ENCODE data around the gene DUOX1. TPM values are rescaled to one million over a fixed set of nuclear protein-coding genes. Genes with fewer than 3 reads are reported as not detected.

DUOX1 gene
- total RNA-seq, 2 donors from 2014 or later: 0.45 to 0.96 TPM

DNA sequence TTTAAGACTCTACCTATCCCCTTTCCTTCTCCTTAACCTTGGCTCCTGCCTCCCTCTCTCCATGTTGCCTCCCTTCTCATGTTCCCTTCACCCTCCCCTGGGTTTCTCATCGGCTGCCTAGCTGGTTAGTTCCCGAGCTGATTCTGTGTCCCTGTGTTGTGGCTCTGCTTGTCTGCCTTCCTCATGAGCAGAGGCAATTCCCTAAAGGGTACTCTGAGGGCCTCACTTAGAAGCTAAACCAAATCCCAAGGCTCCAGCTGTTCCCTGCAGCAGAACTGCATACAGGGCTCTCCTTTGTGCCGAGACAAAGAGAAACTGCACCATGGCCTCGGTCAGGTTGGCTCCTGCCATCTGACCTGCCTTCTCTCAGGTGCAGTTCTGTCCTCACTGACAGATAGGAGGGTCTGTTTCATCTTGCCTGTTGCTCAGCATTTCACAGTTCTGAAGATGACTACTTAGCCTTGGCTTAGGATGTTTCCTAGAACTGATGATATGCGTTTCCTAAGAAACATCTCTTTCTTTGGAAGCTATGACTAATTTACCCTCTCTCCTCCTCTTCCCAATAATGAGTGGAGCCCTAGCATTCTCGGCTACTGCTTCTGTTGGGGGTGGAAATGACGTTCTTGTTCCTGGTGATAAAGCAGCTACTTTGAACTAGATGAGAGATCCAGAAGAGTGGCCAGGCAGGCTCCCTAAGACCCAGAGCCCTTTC is 27.1 kb downstream of the DUOX1 start:
- no peaks in the 10 kb centered on the region for H3K9me3 ChIP-seq
- no peaks in the 10 kb centered on the region for H3K4me1 ChIP-seq
- TF ChIP-seq, protein P1, sequence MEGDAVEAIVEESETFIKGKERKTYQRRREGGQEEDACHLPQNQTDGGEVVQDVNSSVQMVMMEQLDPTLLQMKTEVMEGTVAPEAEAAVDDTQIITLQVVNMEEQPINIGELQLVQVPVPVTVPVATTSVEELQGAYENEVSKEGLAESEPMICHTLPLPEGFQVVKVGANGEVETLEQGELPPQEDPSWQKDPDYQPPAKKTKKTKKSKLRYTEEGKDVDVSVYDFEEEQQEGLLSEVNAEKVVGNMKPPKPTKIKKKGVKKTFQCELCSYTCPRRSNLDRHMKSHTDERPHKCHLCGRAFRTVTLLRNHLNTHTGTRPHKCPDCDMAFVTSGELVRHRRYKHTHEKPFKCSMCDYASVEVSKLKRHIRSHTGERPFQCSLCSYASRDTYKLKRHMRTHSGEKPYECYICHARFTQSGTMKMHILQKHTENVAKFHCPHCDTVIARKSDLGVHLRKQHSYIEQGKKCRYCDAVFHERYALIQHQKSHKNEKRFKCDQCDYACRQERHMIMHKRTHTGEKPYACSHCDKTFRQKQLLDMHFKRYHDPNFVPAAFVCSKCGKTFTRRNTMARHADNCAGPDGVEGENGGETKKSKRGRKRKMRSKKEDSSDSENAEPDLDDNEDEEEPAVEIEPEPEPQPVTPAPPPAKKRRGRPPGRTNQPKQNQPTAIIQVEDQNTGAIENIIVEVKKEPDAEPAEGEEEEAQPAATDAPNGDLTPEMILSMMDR (IDR thresholded peaks at IDR 0.05): no peak
- intact Hi-C loops (cut with DNase I): no loop called here
- H3K27me3 ChIP-seq: no peaks in the 10 kb centered on the region
- no peak overlapping the region for H3K4me3 ChIP-seq
- H3K36me3 ChIP-seq: no peaks in the 10 kb centered on the region
- H3K27ac ChIP-seq: no peak overlapping the region
- H3K9ac ChIP-seq (ENCODE audit: low read depth in 2 of 2, low read length in 2 of 2): no peak overlapping the region
- no peak for DNase-seq

DNA sequence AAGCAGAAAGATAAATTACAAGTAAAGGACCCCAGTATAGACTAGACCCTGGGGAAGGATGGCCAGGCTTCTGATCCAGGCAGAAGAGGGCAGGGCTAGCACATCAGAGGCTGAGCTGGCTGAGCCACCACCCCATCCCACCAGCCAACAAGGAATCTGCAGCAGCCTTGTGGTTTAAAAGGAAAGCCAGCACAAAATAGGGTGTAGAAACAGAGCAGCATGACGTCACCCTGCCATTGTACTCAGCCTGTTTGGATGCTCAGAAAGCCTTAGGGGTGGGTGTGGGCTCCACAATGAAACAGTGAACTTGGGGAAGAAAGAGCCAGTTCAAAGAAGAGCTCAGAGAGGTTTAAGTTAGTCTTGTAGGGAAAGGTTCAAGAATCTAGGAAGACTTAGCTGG is 28.2 kb downstream of the DUOX1 start:
- no peak for DNase-seq
- no peaks in the 10 kb centered on the region for H3K27me3 ChIP-seq
- H3K4me3 ChIP-seq: no peak overlapping the region
- no peaks in the 10 kb centered on the region for H3K9me3 ChIP-seq
- no peaks in the 10 kb centered on the region for H3K36me3 ChIP-seq
- no peak overlapping the region for H3K9ac ChIP-seq (ENCODE audit: low read depth in 2 of 2, low read length in 2 of 2)
- no peaks in the 10 kb centered on the region for H3K4me1 ChIP-seq
- TF ChIP-seq, protein P1 (IDR thresholded peaks at IDR 0.05): no peak
- intact Hi-C loops (cut with DNase I): no loop called here
- H3K27ac ChIP-seq: no peak overlapping the region

DNA sequence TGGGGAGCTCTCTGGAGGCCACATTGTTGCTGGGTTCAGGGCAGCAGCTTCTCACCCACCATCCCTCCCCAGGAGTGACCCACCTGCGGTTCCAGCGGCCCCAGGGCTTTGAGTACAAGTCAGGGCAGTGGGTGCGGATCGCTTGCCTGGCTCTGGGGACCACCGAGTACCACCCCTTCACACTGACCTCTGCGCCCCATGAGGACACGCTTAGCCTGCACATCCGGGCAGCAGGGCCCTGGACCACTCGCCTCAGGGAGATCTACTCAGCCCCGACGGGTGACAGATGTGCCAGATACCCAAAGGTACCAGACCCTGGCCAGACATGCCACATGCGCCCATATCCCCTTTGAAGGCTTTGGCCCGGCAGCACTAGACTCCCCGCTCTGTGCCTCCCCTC is 31.9 kb downstream of the DUOX1 start:
- Histone ChIP-seq H3K4me1 (no peaks in the 10 kb centered on the region), H3K9me3 (no peaks in the 10 kb centered on the region), H3K27me3 (no peaks in the 10 kb centered on the region), H3K27ac (no peak overlapping the region), H3K36me3 (no peaks in the 10 kb centered on the region), H3K4me3 (no peak overlapping the region), H3K9ac (ENCODE audit: low read depth in 2 of 2, low read length in 2 of 2) (no peak overlapping the region)
- DNase-seq: no peak
- TF ChIP-seq, protein P1 (IDR thresholded peaks at IDR 0.05): no peak
- intact Hi-C loops (cut with DNase I): loop anchor here (10.0 kb wide), 1 partner anchor 233 kb away; no protein-coding TSS in a partner anchor

DNA sequence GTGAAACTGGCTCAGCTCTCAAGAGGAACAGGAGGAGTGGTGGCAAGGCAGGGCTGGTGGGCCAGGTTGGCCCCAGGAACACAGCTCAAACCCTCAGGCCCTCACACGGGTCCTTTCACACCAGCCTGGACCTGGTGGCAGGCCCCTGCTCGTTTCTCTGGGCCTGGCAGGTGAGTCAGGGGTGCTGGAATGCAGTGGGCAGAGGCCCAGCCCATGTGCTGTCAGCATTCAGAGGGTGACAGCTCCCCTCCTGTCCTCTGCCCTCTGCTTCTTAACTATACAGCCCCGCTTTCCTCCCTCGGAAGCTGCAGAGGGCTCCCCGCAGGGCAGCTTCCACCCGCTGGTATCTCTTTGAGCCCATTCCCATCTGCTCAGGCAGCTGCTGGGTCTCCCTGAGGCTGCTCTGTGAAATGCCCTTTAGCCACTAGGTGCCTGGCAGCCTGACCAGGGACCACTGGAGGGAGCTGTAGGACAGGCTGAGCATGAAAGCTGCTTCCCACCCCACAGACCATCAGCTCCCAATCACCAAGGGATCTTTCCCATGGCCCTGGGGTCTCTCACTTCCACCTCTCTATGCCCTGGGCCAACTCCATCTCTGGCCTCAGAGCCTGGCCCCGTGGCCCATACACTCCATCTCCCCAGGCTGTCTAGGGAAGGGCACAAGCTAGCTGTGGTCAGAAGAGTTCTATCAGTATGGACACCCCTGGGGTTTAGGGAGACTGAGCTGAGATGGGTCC is 33.1 kb downstream of the DUOX1 start:
- Histone ChIP-seq H3K4me1 (no peaks in the 10 kb centered on the region), H3K27ac (no peak overlapping the region), H3K4me3 (no peak overlapping the region), H3K9ac (ENCODE audit: low read depth in 2 of 2, low read length in 2 of 2) (no peak overlapping the region), H3K9me3 (no peaks in the 10 kb centered on the region), H3K27me3 (no peaks in the 10 kb centered on the region), H3K36me3 (no peaks in the 10 kb centered on the region)
- DNase-seq: peak; percentile 83
- TF ChIP-seq, protein P1 (IDR thresholded peaks at IDR 0.05): peak; percentile 80
- intact Hi-C loops (cut with DNase I): loop anchor here (10.0 kb wide), 1 partner anchor 232 kb away; no protein-coding TSS in a partner anchor

DNA sequence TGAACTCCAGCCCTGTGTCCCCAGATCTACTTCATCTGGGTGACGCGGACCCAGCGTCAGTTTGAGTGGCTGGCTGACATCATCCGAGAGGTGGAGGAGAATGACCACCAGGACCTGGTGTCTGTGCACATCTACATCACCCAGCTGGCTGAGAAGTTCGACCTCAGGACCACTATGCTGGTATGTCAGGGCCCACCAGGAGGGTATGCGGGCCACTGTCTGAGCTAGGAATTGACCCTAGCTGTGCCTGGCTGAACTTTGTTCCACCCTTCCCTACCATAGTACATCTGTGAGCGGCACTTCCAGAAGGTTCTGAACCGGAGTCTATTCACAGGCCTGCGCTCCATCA is 33.7 kb downstream of the DUOX1 start:
- H3K27ac ChIP-seq: no peak overlapping the region
- H3K36me3 ChIP-seq: no peaks in the 10 kb centered on the region
- no peaks in the 10 kb centered on the region for H3K4me1 ChIP-seq
- no peaks in the 10 kb centered on the region for H3K9me3 ChIP-seq
- H3K27me3 ChIP-seq: no peaks in the 10 kb centered on the region
- no peak for DNase-seq
- no peak overlapping the region for H3K9ac ChIP-seq (ENCODE audit: low read depth in 2 of 2, low read length in 2 of 2)
- TF ChIP-seq, protein P1 (IDR thresholded peaks at IDR 0.05): no peak
- no peak overlapping the region for H3K4me3 ChIP-seq
- intact Hi-C loops (cut with DNase I): loop anchor here (10.0 kb wide), 1 partner anchor 231 kb away; no protein-coding TSS in a partner anchor
